HCT116 (cell line): ENCODE data around the gene C9orf85. TPM values are rescaled to one million over a fixed set of nuclear protein-coding genes. Genes with fewer than 3 reads are reported as not detected.
A peak's percentile ranks its signal among the peaks of the same experiment; 100 is the strongest.

Experiments
- ATAC-seq: fragments of 200-7000 bp; cut with Tn5 transposase; 2 replicates; pipeline ENCODE4 v1.9.1; 2020; ENCODE audit warnings: mild to moderate bottlenecking, moderate library complexity
- BruUV-seq: library from RNA; stranded (reverse); fragments of 400-500 nt; replicated peaks from 2 replicates; lab custom pipeline; 2021; lab: Mats Ljungman, UMichigan
- CTCF ChIA-PET: fragments of 300-600 bp; sonication (Branson Sonifier 250); formaldehyde crosslinking; loops from one replicate; lab custom pipeline; 2021; ENCODE audit warnings: antibody characterized with exemption; lab: Charles Lee
- POLR2A ChIA-PET: fragments of 300-600, 350-600 bp; sonication (Branson Sonifier 250); formaldehyde crosslinking; loops from one replicate; lab custom pipeline; 2021; ENCODE audit warnings: antibody characterized with exemption; lab: Charles Lee
- RAD21 ChIA-PET, 2 experiments: fragments of 300-600 bp; sonication (Branson Sonifier 250); formaldehyde crosslinking; loops; one replicate each; lab custom pipeline; 2023; ENCODE audit warnings: low total read pairs in 2 of 2; ENCODE audit not compliant: uncharacterized antibody in 2 of 2, unreplicated experiment in 2 of 2, low non-redundant PET in 1 of 2; lab: Charles Lee
- DNase-seq: peaks from one replicate; pipeline ENCODE4 v3.0.0-alpha.2; 2010; ENCODE audit warnings: low read depth, low spot score
- H2AFZ ChIP-seq: fragments of 200-600 bp; shearing (Covaris generic), sonication (generic); 2 replicates; pipeline ENCODE4 v1.6.1; 2017; ENCODE audit warnings: low read depth, mixed run types, mixed read lengths, antibody characterized with exemption, low read length; ENCODE audit not compliant: poor library complexity, severe bottlenecking
- H3K27ac ChIP-seq: 2 replicates; pipeline ENCODE4 v1.5.1; 2012; ENCODE audit warnings: low read depth, low read length
- H3K27me3 ChIP-seq: fragments of 200-600 bp; sonication (generic); 2 replicates; pipeline ENCODE4 v1.6.1; 2016; ENCODE audit warnings: mixed run types, low read length, mixed read lengths; ENCODE audit not compliant: insufficient read depth
- H3K36me3 ChIP-seq, 2 experiments: fragments of 200-500 bp in 1 of 2; fragments of 200-600 bp in 1 of 2; sonication (Bioruptor generic) in 1 of 2; sonication (generic) in 1 of 2; 2 replicates each; pipeline versions ENCODE4 v1.5.1 to v1.6.1; 2014 to 2016; ENCODE audit warnings: low read length in 2 of 2, inconsistent platforms in 1 of 2, mixed read lengths in 1 of 2, mixed run types in 1 of 2; ENCODE audit not compliant: insufficient read depth in 2 of 2, control insufficient read depth in 1 of 2
- H3K4me1 ChIP-seq, 2 experiments: fragments of 200-600 bp in 1 of 2; sonication (generic) in 1 of 2; 2 replicates each; pipeline versions ENCODE4 v1.5.1 to v1.6.1; 2012 to 2017; ENCODE audit warnings: low read length in 2 of 2, inconsistent platforms in 1 of 2, mild to moderate bottlenecking in 1 of 2, mixed read lengths in 1 of 2, mixed run types in 1 of 2, moderate library complexity in 1 of 2; ENCODE audit not compliant: insufficient read depth in 2 of 2, control insufficient read depth in 1 of 2
- H3K4me2 ChIP-seq: fragments of 200-600 bp; sonication (generic); 2 replicates; pipeline ENCODE4 v1.6.1; 2017; ENCODE audit warnings: mixed run types, low read length, mixed read lengths
- H3K4me3 ChIP-seq, 2 experiments: fragments of 200-600 bp in 1 of 2; sonication (generic) in 1 of 2; replicated peaks in 1 of 2; 2 replicates each; pipeline ENCODE4 v1.5.1; 2011 to 2016; ENCODE audit warnings: low read length in 2 of 2, control low read depth in 1 of 2, low read depth in 1 of 2, mild to moderate bottlenecking in 1 of 2, mixed read lengths in 1 of 2, mixed run types in 1 of 2
- H3K79me2 ChIP-seq: fragments of 200-600 bp; sonication (generic); 2 replicates; pipeline ENCODE4 v1.6.1; 2017; ENCODE audit warnings: mild to moderate bottlenecking, mixed run types, low read length, moderate library complexity, mixed read lengths; ENCODE audit not compliant: insufficient read depth
- H3K9ac ChIP-seq: fragments of 200-600 bp; sonication (generic); 2 replicates; pipeline ENCODE4 v1.6.1; 2016; ENCODE audit warnings: low read length, mixed read lengths
- H3K9me2 ChIP-seq: fragments of 200-600 bp; sonication (generic), shearing (Covaris generic); 2 replicates; pipeline ENCODE4 v1.6.1; 2017; ENCODE audit warnings: mixed run types, mild to moderate bottlenecking, moderate library complexity; ENCODE audit not compliant: insufficient read depth
- H3K9me3 ChIP-seq, 2 experiments: fragments of 200-500 bp in 1 of 2; fragments of 200-600 bp in 1 of 2; sonication (Bioruptor generic) in 1 of 2; sonication (generic) in 1 of 2; 2 replicates each; pipeline ENCODE4 v1.6.1; 2014 to 2017; ENCODE audit warnings: low read length in 2 of 2, mixed read lengths in 2 of 2, inconsistent platforms in 1 of 2, low read depth in 1 of 2, mild to moderate bottlenecking in 1 of 2, mixed run types in 1 of 2, moderate library complexity in 1 of 2; ENCODE audit not compliant: control insufficient read depth in 1 of 2, insufficient read depth in 1 of 2
- H4K20me1 ChIP-seq: fragments of 200-600 bp; sonication (generic), shearing (Covaris generic); 2 replicates; pipeline ENCODE4 v1.6.1; 2017; ENCODE audit warnings: mixed run types, mild to moderate bottlenecking, moderate library complexity; ENCODE audit not compliant: insufficient read depth
- CEBPB ChIP-seq: IDR thresholded peaks from 2 replicates; pipeline ENCODE4 v1.6.1; 2012; ENCODE audit warnings: low read depth
- FOSL1 ChIP-seq: IDR thresholded peaks from 2 replicates; pipeline ENCODE4 v1.6.1; 2012; ENCODE audit warnings: low read depth
- SRF ChIP-seq: IDR thresholded peaks from 2 replicates; pipeline ENCODE4 v1.6.1; 2012; ENCODE audit warnings: low read depth
- TCF7L2 ChIP-seq: IDR thresholded peaks from 2 replicates; pipeline ENCODE4 v1.7.0; 2011; ENCODE audit warnings: borderline replicate concordance, inconsistent platforms; ENCODE audit not compliant: insufficient read depth, insufficient read length; ENCODE audit errors: extremely low read depth
- ZFX ChIP-seq: fragments of 450-650 bp; IDR thresholded peaks from 2 replicates; pipeline ENCODE4 v1.6.1; 2017
- intact Hi-C: fragments of 100-400 bp; cut with micrococcal nuclease; formaldehyde crosslinking; loops from 2 replicates; pipeline ENCODE4 v1.10.0; 2022
- total RNA-seq: library from RNA; stranded (reverse); gene quantifications from one replicate; pipeline ENCODE4 v1.2.1, GENCODE V29; 2021; ENCODE audit not compliant: unreplicated experiment
- TF ChIP-seq, protein P1 (sequence below): IDR thresholded peaks from 2 replicates; pipeline ENCODE4 v1.6.1; 2012

Gene C9orf85
- total RNA-seq, 1 experiment from 2014 or later, result 12.4 TPM

GRCh38 chr9:71909887-71910649, 1.4 kb upstream of the C9orf85 start:
- Histone ChIP-seq H3K4me2 (peak overlapping the region; percentile 77), H4K20me1 (peaks cover 13% of the 10 kb centered on the region; the same call in 1 of the 2 replicates), H3K36me3 (no peaks in the 10 kb centered on the region), H3K4me1 (peaks cover 5 to 16% of the 10 kb centered on the region in 2 experiments), H3K9ac (peak overlapping the region; percentile 82), H3K27me3 (no peaks in the 10 kb centered on the region), H3K4me3 (peak overlapping the region; percentile 77 to 88), H2AFZ (no peak overlapping the region), H3K27ac (peak overlapping the region; percentile 90), H3K79me2 (peaks cover 90% of the 10 kb centered on the region), H3K9me2 (no peaks in the 10 kb centered on the region), H3K9me3 (no peaks in the 10 kb centered on the region)
- ChIA-PET CTCF (no interaction called here), POLR2A (interaction anchor here (1.4 kb wide), 2 partner anchors 15 to 18 kb away, joined by 9 to 10 read pairs; no protein-coding TSS in a partner anchor), RAD21 (no interaction called here)
- no peak for DNase-seq
- TSS peak; percentile 66 for BruUV-seq
- TF ChIP-seq SRF (no peak), TCF7L2 (peak; percentile 76)
- ATAC-seq, result peak; percentile 5
- intact Hi-C loops, result no loop called here

DNA sequence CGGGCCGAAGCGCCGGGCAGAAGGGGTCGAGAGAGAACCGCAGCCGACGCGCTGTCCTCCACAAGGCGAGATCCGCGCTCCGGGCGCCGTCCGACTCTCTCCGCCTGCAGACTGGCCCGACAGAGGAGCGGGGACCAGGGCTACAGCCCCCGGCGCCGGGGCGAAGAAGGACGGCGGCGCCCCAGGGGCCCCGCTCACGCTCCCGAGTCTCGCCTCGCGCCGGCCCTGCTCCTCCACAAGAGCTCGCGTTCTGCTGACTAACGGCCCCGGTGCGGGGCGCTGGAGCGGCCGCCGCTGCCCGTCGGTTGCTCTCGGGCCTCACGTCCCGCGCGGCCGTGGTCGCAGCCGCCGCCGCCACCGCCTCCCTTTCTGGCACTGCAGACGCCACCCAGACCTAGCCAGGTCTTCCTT, 784 bp upstream of the C9orf85 start:
- intact Hi-C loops, result no loop called here
- H3K9ac ChIP-seq, result peak overlapping the region; percentile 82
- ChIA-PET POLR2A (interaction anchor here (0.8 to 1.4 kb wide), 13 partner anchors 9 to 947 kb away, joined by 3 to 10 read pairs (median 3); no protein-coding TSS in a partner anchor), CTCF (interaction anchor here (1.9 kb wide), 1 partner anchor 92 kb away, joined by 6 read pairs; no protein-coding TSS in a partner anchor), RAD21 (no interaction called here)
- H3K9me3 ChIP-seq, result no peaks in the 10 kb centered on the region
- H3K79me2 ChIP-seq, result peaks cover 89% of the 10 kb centered on the region
- no peaks in the 10 kb centered on the region for H3K9me2 ChIP-seq
- H3K4me1 ChIP-seq, result peaks cover 5 to 16% of the 10 kb centered on the region in 2 experiments
- peak overlapping the region; percentile 90 for H3K27ac ChIP-seq
- H3K36me3 ChIP-seq, result no peaks in the 10 kb centered on the region
- no peak overlapping the region for H2AFZ ChIP-seq
- BruUV-seq, result no TSS peak
- TF ChIP-seq CEBPB (no peak), ZFX (peak; percentile 92), FOSL1 (no peak)
- TF ChIP-seq, protein P1, sequence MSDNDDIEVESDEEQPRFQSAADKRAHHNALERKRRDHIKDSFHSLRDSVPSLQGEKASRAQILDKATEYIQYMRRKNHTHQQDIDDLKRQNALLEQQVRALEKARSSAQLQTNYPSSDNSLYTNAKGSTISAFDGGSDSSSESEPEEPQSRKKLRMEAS, result no peak
- DNase-seq (no peak), ATAC-seq (peak; percentile 21)
- H3K27me3 ChIP-seq, result no peaks in the 10 kb centered on the region
- peak overlapping the region; percentile 77 to 88 for H3K4me3 ChIP-seq
- H3K4me2 ChIP-seq, result peak overlapping the region; percentile 77
- peaks cover 13% of the 10 kb centered on the region; the same call in 1 of the 2 replicates for H4K20me1 ChIP-seq
